ENCODE data around the gene LTN1. TPM values are rescaled to one million over a fixed set of nuclear protein-coding genes. Genes with fewer than 3 reads are reported as not detected.

LTN1 gene
- total and polyA plus RNA-seq, 4 donors = 4.5 to 46.9 (median 12.0) TPM

DNA sequence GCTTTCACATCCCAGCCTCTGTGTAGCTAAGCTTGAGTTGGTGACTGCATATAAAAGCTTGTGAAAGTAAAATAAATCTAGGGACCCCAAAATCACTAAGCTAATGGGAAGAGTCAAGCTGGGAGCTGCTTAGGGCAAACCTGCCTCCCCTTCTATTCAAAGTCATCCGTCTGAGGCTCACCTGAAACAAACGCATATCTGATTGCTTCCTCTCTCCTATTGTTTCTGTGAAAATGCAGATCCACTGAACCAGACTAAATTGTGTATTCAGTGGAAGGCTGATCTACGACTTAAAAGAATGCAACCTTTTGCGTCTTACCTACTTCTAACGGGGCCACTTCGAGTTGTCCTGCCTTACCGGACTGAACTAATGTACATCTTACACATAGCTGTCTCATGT lies 70.3 kb downstream of the LTN1 start:
- H3K27ac ChIP-seq (ENCODE audit: low read depth in 1 of 2, low read length in 1 of 2) = no peak overlapping the region
- ATAC-seq (ENCODE audit: insufficient read depth, low FRiP score) (no peak), DNase-seq (no peak)
- H3K4me1 ChIP-seq (ENCODE audit: control insufficient read depth in 5 of 5, insufficient read depth in 5 of 5, low read length in 5 of 5) = peaks cover 0 to 3% (median 0%) of the 10 kb centered on the region in 5 donors
- no peaks in the 10 kb centered on the region for H3K9me3 ChIP-seq (ENCODE audit: control insufficient read depth in 4 of 4, insufficient read depth in 3 of 4, low read length in 3 of 4)
- H3K4me3 ChIP-seq = no peak overlapping the region
- no peak overlapping the region for H3K9ac ChIP-seq (ENCODE audit: insufficient read depth in 1 of 2, low read length in 2 of 2)
- H3K27me3 ChIP-seq (ENCODE audit: control insufficient read depth in 3 of 3, insufficient read depth in 3 of 3, low read length in 2 of 3) = no peaks in the 10 kb centered on the region
- whole genome bisulfite sequencing, 2 donors = 90 to 92% methylated on average over 7 of the region's 7 CpGs
- H3K36me3 ChIP-seq (ENCODE audit: control insufficient read depth in 4 of 4, insufficient read depth in 4 of 4, low read length in 4 of 4) = peaks cover 0 to 10% (median 2%) of the 10 kb centered on the region in 4 donors
- TF ChIP-seq, protein P1, sequence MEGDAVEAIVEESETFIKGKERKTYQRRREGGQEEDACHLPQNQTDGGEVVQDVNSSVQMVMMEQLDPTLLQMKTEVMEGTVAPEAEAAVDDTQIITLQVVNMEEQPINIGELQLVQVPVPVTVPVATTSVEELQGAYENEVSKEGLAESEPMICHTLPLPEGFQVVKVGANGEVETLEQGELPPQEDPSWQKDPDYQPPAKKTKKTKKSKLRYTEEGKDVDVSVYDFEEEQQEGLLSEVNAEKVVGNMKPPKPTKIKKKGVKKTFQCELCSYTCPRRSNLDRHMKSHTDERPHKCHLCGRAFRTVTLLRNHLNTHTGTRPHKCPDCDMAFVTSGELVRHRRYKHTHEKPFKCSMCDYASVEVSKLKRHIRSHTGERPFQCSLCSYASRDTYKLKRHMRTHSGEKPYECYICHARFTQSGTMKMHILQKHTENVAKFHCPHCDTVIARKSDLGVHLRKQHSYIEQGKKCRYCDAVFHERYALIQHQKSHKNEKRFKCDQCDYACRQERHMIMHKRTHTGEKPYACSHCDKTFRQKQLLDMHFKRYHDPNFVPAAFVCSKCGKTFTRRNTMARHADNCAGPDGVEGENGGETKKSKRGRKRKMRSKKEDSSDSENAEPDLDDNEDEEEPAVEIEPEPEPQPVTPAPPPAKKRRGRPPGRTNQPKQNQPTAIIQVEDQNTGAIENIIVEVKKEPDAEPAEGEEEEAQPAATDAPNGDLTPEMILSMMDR (IDR thresholded peaks at IDR 0.05; ENCODE audit: control extremely low read depth, extremely low read depth) = no peak

DNA sequence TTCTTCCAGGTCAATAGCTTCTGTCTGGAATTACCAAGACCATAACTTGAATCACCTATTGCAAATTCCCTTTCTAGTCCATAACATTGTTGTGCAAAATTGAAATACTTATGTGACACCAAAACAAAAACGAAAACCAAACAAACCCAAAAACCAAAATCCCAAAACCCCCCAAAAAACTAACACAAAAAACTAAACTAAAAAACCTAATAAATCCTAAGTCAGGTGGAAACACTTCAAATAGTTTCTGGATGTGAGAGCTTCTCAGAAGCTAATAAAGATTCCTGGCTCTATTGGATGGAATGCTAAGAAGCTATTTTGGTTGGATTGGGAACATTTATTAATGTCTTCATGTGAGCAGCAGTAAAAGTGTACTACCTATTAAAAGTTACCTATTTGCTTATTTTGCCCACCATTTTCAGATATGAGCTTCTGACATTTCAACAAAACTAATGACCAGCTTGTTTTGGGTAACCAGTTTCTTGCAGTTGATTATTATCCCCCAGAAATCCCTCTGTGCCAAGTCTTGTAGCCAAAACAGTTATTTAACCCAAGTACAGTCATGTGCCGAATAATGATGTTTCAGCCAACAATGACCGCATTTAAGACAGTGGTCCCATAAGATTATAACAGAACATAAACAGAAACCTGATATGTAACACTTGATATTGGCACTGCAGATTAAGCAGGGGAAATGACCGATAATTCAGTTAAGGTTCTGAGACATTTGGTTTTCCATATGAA lies 76.4 kb downstream of the LTN1 start:
- peaks cover 0 to 3% (median 0%) of the 10 kb centered on the region in 5 donors for H3K4me1 ChIP-seq (ENCODE audit: control insufficient read depth in 5 of 5, insufficient read depth in 5 of 5, low read length in 5 of 5)
- H3K4me3 ChIP-seq = no peak overlapping the region
- no peak overlapping the region for H3K9ac ChIP-seq (ENCODE audit: insufficient read depth in 1 of 2, low read length in 2 of 2)
- no peak overlapping the region for H3K27ac ChIP-seq (ENCODE audit: low read depth in 1 of 2, low read length in 1 of 2)
- H3K27me3 ChIP-seq (ENCODE audit: control insufficient read depth in 3 of 3, insufficient read depth in 3 of 3, low read length in 2 of 3) = no peaks in the 10 kb centered on the region
- TF ChIP-seq, protein P1 (IDR thresholded peaks at IDR 0.05; ENCODE audit: control extremely low read depth, extremely low read depth) = no peak
- WGBS, 2 donors = 91 to 96% methylated on average over 4 of the region's 4 CpGs
- DNase-seq = no peak
- H3K36me3 ChIP-seq (ENCODE audit: control insufficient read depth in 4 of 4, insufficient read depth in 4 of 4, low read length in 4 of 4) = no peaks in the 10 kb centered on the region
- no peak for ATAC-seq (ENCODE audit: insufficient read depth, low FRiP score)
- no peaks in the 10 kb centered on the region for H3K9me3 ChIP-seq (ENCODE audit: control insufficient read depth in 4 of 4, insufficient read depth in 3 of 4, low read length in 3 of 4)

DNA sequence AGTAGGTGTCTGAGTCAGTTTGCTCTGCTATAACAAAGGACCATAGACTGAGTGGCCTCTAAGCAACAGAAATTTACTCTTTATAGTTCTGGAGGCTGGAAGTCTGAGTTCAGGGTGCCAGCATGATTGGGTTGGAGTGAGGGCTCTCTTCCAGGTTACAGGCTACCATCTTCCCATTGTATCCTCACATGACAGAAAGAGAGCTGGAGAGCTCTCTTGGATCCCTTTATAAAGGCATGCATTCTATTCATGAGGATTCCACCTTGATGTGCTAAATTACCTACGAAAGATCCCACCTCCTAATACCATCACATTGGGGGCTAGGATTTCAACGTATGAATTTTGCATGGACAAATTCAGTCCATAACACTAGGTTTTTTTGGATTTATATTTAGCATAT lies 79.6 kb downstream of the LTN1 start:
- Histone ChIP-seq H3K4me3 (no peak overlapping the region), H3K27me3 (ENCODE audit: control insufficient read depth in 3 of 3, insufficient read depth in 3 of 3, low read length in 2 of 3) (no peaks in the 10 kb centered on the region), H3K36me3 (ENCODE audit: control insufficient read depth in 4 of 4, insufficient read depth in 4 of 4, low read length in 4 of 4) (no peaks in the 10 kb centered on the region), H3K9ac (ENCODE audit: insufficient read depth in 1 of 2, low read length in 2 of 2) (no peak overlapping the region), H3K27ac (ENCODE audit: low read depth in 1 of 2, low read length in 1 of 2) (no peak overlapping the region), H3K4me1 (ENCODE audit: control insufficient read depth in 5 of 5, insufficient read depth in 5 of 5, low read length in 5 of 5) (no peaks in the 10 kb centered on the region), H3K9me3 (ENCODE audit: control insufficient read depth in 4 of 4, insufficient read depth in 3 of 4, low read length in 3 of 4) (no peaks in the 10 kb centered on the region)
- ATAC-seq (ENCODE audit: insufficient read depth, low FRiP score) = no peak
- TF ChIP-seq, protein P1 (IDR thresholded peaks at IDR 0.05; ENCODE audit: control extremely low read depth, extremely low read depth) = no peak
- 82 to 90% methylated on average over 2 of the region's 2 CpGs for WGBS, 2 donors
- DNase-seq = no peak

All from lung (tissue), 12 donors.